OCI-M2 (cell line): ENCODE measurements around the gene PNPLA7.
A peak's percentile ranks its signal among the peaks of the same experiment; 100 is the strongest.
"Not testable (repeated sequence)": the region's sequence is repeated elsewhere in the genome, so short reads cannot be mapped to it uniquely, and the experiment has no call there.

Source experiments
- DNase-seq: peaks from one replicate; lab custom pipeline; 2025; ENCODE audit not compliant: unreplicated experiment; lab: John Stamatoyannopoulos, UW

Gene PNPLA7

GRCh38 chr9:137423514-137424291 is 126.5 kb downstream of the PNPLA7 start:
- DNase-seq, result no peak

- peak; percentile 30 for DNase-seq
Measured at GRCh38 chr9:137422604-137423513, 127.3 kb downstream of the PNPLA7 start, which contains the start of the genes EXD3 and NOXA1. Gene EXD3, minus strand, starts transcription at chr9:137423162. Its CDS starts 27,805 bp downstream, at chr9:137395357. Gene NOXA1, plus strand, starts transcription at chr9:137423393. Its CDS starts 137 bp downstream, at chr9:137423530.

GRCh38 chr9:137421838-137422603 is 128.2 kb downstream of the PNPLA7 start:
- no peak for DNase-seq

- no peak for DNase-seq
Measured at GRCh38 chr9:137417161-137418021, 132.8 kb downstream of the PNPLA7 start.

- DNase-seq, result no peak
Measured at GRCh38 chr9:137416563-137417151, 133.5 kb downstream of the PNPLA7 start.

DNA sequence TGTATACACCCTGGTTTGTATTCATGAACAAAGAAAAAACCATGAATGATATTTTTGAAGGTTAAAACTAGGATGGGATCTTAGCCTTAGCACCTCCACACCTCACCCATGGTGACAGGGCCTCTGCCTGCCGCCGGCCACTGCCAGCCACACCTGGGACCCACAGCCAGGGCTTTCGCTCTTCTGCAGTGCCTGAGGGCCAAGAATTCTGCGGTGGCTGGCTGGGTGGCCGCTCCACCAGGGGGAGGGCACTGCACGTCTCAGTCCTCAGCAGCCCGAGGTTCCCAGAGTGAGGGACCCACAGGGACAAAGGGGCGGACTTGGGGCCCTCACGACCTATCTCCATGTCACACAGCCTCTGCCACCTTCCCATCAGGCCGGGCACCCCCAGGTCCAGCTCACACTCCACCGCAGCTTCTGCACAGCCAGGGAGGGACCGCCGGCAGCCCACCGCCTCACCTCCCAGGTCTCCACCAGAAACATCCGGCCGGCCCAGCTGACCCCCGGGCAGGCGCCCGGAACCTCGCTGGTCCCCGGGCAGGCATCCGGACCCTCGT is 134.1 kb downstream of the PNPLA7 start:
- DNase-seq, result no peak

GRCh38 chr9:137415451-137415850 is 134.8 kb downstream of the PNPLA7 start:
- DNase-seq, result no peak

DNA sequence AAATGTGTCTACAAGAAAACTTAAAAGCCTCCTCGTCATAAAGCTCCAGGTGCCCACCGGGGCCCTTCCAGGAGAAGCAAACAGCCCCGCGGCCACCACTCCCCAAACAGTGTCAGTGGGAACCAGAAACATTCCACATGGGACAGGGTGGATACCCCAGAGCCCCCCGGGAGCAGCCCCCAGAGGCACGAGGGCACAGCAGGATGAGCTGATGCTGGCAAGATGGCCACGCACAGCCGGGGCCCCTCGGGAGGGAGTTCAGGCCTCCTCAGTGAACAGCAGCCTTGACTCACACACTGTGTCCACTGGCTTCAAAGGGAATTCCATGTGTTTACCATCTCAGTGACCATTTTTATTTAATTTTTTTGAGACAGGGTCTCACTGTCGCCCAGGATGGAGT is 137.8 kb downstream of the PNPLA7 start:
- no peak for DNase-seq

- no peak for DNase-seq
Measured at GRCh38 chr9:137411645-137412380, 138.4 kb downstream of the PNPLA7 start.

DNA sequence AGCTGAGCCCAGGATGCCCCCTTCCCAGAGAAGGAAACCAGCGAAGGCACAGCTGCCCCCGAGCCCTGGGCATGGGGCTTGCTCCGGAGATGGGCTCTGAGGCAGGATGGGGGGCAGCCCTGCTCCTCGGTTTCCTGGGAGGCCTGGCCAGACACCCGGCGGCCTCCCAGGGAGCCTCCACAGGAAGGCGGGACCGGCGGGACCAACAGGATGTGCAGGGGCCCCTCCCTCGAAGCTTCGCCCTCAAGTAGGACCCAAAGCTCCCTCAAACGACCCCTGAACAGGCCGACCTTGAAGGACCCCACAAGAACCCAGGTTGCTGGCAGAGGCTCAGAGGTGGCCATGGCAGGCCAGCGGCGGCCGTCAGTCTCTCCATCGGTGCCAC is 138.9 kb downstream of the PNPLA7 start:
- no peak for DNase-seq

DNA sequence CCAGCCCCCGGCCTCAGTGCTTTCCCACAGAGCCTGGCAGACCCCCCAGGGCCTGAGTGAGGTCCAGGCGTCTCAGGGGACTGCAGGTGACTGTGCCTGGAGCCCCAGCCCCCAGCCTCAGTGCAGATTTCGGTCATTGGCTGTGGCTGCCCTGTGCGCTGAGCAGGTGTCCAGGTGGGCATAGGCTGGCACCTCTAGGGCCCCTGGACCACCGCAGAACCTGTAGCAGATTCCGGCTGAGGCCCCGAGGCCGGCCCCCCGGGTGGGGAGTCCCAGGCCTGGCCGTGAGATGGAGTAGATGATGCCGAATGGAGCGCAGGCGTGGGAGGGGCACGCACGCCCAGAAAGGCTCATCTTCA is 139.3 kb downstream of the PNPLA7 start:
- no peak for DNase-seq

DNA sequence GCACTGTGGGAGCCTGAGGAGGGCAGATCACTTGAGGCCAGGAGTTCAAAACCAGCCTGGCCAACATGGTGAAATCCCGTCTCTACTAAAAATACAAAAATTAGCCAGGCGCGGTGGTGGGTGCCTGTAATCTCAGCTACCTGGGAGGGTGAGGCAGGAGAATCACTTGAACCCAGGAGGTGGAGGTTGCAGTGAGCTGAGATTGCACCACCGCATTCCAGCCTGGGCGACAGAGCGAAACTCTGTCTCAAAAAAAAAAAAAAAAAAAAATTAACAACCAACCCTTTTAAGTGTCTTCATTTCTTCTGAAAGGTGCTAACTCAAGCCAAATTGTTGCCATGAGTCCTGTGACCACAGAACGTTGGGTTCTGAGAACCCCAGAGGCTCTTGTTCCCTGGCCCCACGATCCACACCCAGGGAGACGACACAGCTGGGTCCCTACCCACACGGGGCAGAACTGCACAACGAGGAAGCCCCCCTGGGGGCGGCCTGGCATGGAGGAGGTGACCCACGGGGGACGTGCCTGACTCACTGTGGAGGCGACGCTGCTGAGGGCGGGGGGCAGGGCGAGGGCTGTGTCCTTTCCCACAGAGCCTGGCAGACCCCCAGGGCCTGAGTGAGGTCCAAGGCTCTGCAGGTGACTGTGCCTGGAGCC is 139.8 kb downstream of the PNPLA7 start:
- not testable (repeated sequence) for DNase-seq
